Endothelial cell of umbilical vein (primary cell): ENCODE results near the gene TMEM43.

Source experiments
- EZH2 ChIP-seq: IDR thresholded peaks from 2 replicates; pipeline ENCODE4 v1.6.1; 2012; ENCODE audit warnings: borderline replicate concordance, low read depth, mild to moderate bottlenecking, moderate library complexity, low read length, inconsistent platforms; ENCODE audit not compliant: severe bottlenecking
- FOS ChIP-seq: IDR thresholded peaks from 2 replicates; pipeline ENCODE4 v1.6.1; 2011; ENCODE audit warnings: mild to moderate bottlenecking, low read length, moderate library complexity, borderline replicate concordance; ENCODE audit not compliant: insufficient read depth
- GATA2 ChIP-seq: IDR thresholded peaks from 2 replicates; pipeline ENCODE4 v1.7.0; 2011; ENCODE audit warnings: low read depth, mild to moderate bottlenecking, moderate library complexity, mixed read lengths, low read length; ENCODE audit not compliant: insufficient read length, insufficient read depth
- POLR2A ChIP-seq: IDR thresholded peaks from 2 replicates; pipeline ENCODE4 v1.6.1; 2012; ENCODE audit warnings: low read depth, mild to moderate bottlenecking, control low read depth, low read length
- POLR2AphosphoS5 ChIP-seq: IDR thresholded peaks from 2 replicates; pipeline ENCODE4 v1.6.1; 2012; ENCODE audit warnings: low read depth, mild to moderate bottlenecking, control low read depth, low read length, moderate library complexity; ENCODE audit not compliant: insufficient read depth
- TF ChIP-seq, protein P1 (sequence below), 2 donors: IDR thresholded peaks; 1 replicate in 1 of 2; 2 replicates in 1 of 2; pipeline ENCODE4 v1.5.1; 2011; ENCODE audit warnings: low read length in 2 of 2, mild to moderate bottlenecking in 2 of 2, moderate library complexity in 2 of 2, control low read depth in 1 of 2, inconsistent platforms in 1 of 2, low read depth in 1 of 2; ENCODE audit not compliant: insufficient read depth in 1 of 2; ENCODE audit errors: extremely low read depth in 1 of 2
- TF ChIP-seq, protein P2 (sequence below): IDR thresholded peaks from 2 replicates; pipeline ENCODE4 v1.6.1; 2011; ENCODE audit not compliant: insufficient read depth, insufficient read length

GRCh38 chr3:14121859-14122258 lies 3.0 kb upstream of the TMEM43 start:
- TF ChIP-seq, protein P1, sequence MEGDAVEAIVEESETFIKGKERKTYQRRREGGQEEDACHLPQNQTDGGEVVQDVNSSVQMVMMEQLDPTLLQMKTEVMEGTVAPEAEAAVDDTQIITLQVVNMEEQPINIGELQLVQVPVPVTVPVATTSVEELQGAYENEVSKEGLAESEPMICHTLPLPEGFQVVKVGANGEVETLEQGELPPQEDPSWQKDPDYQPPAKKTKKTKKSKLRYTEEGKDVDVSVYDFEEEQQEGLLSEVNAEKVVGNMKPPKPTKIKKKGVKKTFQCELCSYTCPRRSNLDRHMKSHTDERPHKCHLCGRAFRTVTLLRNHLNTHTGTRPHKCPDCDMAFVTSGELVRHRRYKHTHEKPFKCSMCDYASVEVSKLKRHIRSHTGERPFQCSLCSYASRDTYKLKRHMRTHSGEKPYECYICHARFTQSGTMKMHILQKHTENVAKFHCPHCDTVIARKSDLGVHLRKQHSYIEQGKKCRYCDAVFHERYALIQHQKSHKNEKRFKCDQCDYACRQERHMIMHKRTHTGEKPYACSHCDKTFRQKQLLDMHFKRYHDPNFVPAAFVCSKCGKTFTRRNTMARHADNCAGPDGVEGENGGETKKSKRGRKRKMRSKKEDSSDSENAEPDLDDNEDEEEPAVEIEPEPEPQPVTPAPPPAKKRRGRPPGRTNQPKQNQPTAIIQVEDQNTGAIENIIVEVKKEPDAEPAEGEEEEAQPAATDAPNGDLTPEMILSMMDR (IDR thresholded peaks at IDR 0.05; ENCODE audit: extremely low read depth in 1 of 2, insufficient read depth in 1 of 2, low read depth in 1 of 2, low read length in 2 of 2) = no peak
- TF ChIP-seq POLR2A (no peak), POLR2AphosphoS5 (no peak), FOS (no peak), GATA2 (no peak), EZH2 (no peak)
- TF ChIP-seq, protein P2, sequence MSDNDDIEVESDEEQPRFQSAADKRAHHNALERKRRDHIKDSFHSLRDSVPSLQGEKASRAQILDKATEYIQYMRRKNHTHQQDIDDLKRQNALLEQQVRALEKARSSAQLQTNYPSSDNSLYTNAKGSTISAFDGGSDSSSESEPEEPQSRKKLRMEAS = no peak
